GM12878 (cell line): ENCODE results near the gene PLEKHN1. TPM values are rescaled to one million over a fixed set of nuclear protein-coding genes. Genes with fewer than 3 reads are reported as not detected.
A peak's percentile ranks its signal among the peaks of the same experiment; 100 is the strongest.

Source experiments
- ATAC-seq: fragments of 200-7000 bp; cut with Tn5 transposase; 3 replicates; pipeline ENCODE4 v1.9.1; 2020; ENCODE audit warnings: mild to moderate bottlenecking, moderate library complexity
- BruUV-seq: library from RNA; stranded (reverse); fragments of 400-500 nt; replicated peaks from 2 replicates; lab custom pipeline; 2021; lab: Mats Ljungman, UMichigan
- CTCF ChIA-PET: fragments of 300-600 bp; sonication (Branson Sonifier 250); formaldehyde crosslinking; extraction: SDS; loops from one replicate; lab custom pipeline; 2021; ENCODE audit warnings: inconsistent platforms; lab: Yijun Ruan, JAX
- POLR2A ChIA-PET: fragments of 350-600 bp; formaldehyde crosslinking; extraction: SDS; loops from one replicate; lab custom pipeline; 2021; ENCODE audit warnings: inconsistent platforms; lab: Charles Lee
- RAD21 ChIA-PET: fragments of 300-600 bp; sonication (Branson Sonifier 250); formaldehyde crosslinking; loops from one replicate; lab custom pipeline; 2023; ENCODE audit warnings: antibody characterized with exemption; ENCODE audit not compliant: unreplicated experiment; lab: Charles Lee
- SMC1A ChIA-PET: fragments of 300-600 bp; sonication (Branson Sonifier 250); formaldehyde crosslinking; loops from one replicate; lab custom pipeline; 2023; ENCODE audit not compliant: unreplicated experiment, uncharacterized antibody; lab: Charles Lee
- DNase-seq: peaks from one replicate; pipeline ENCODE4 v3.0.0-alpha.2; 2011; ENCODE audit warnings: low read depth, low spot score
- FAIRE-seq: peaks from 3 replicates; lab custom pipeline; 2011; peaks lifted over from hg19 to GRCh38; lab: Jason Lieb, UNC
- H2AFZ ChIP-seq: 2 replicates; pipeline ENCODE4 v1.6.0; 2011; ENCODE audit warnings: low read depth, low read length, control low read depth; ENCODE audit not compliant: control insufficient read depth
- H3K27ac ChIP-seq: 2 replicates; pipeline ENCODE4 v1.5.1; 2011; ENCODE audit warnings: control low read depth; ENCODE audit not compliant: control insufficient read depth, insufficient read depth
- H3K27me3 ChIP-seq, 2 experiments: replicated peaks in 1 of 2; 2 replicates each; pipeline versions ENCODE4 v1.6.0 to v1.6.1; 2011; ENCODE audit warnings: low read length in 1 of 2; ENCODE audit not compliant: control insufficient read depth in 2 of 2, insufficient read depth in 2 of 2
- H3K36me3 ChIP-seq, 2 experiments: 2 replicates each; pipeline ENCODE4 v1.5.1; 2011; ENCODE audit warnings: low read length in 1 of 2; ENCODE audit not compliant: control insufficient read depth in 2 of 2, insufficient read depth in 2 of 2
- H3K4me1 ChIP-seq: 2 replicates; pipeline ENCODE4 v1.6.1; 2011; ENCODE audit warnings: mild to moderate bottlenecking, low read length, moderate library complexity, mixed read lengths; ENCODE audit not compliant: control insufficient read depth, insufficient read depth
- H3K4me2 ChIP-seq: 2 replicates; pipeline ENCODE4 v1.6.0; 2011; ENCODE audit warnings: control low read depth; ENCODE audit not compliant: control insufficient read depth, insufficient read depth
- H3K4me3 ChIP-seq: fragments of 200-600 bp; sonication (generic); 2 replicates; pipeline ENCODE4 v1.5.1; 2016
- H3K79me2 ChIP-seq: 2 replicates; pipeline ENCODE4 v1.6.0; 2011; ENCODE audit warnings: low read length; ENCODE audit not compliant: control insufficient read depth, insufficient read depth
- H3K9ac ChIP-seq: 2 replicates; pipeline ENCODE4 v1.8.0; 2011; ENCODE audit warnings: low read length, control low read depth, mixed read lengths; ENCODE audit not compliant: control insufficient read depth, insufficient read depth
- H3K9me3 ChIP-seq: replicated peaks from 3 replicates; pipeline ENCODE4 v1.5.1; 2011; ENCODE audit warnings: mild to moderate bottlenecking, low read length; ENCODE audit not compliant: control insufficient read depth, insufficient read depth
- H4K20me1 ChIP-seq: 2 replicates; pipeline ENCODE4 v1.6.0; 2011; ENCODE audit not compliant: control insufficient read depth, insufficient read depth
- ASH2L ChIP-seq: fragments of 300-600, 200-600 bp; sonication (generic); IDR thresholded peaks from 2 replicates; pipeline ENCODE4 v1.6.1; 2017; ENCODE audit warnings: low read depth, mild to moderate bottlenecking, borderline replicate concordance
- BHLHE40 ChIP-seq, 2 experiments: fragments of 450-650 bp in 1 of 2; IDR thresholded peaks; 2 replicates each; pipeline ENCODE4 v1.6.1; 2011 to 2017; ENCODE audit warnings: low read depth in 2 of 2, borderline replicate concordance in 1 of 2, improper control_type of control experiment in 1 of 2, low read length in 1 of 2, mild to moderate bottlenecking in 1 of 2
- BMI1 ChIP-seq: fragments of 450-650 bp; IDR thresholded peaks from 2 replicates; pipeline ENCODE4 v1.6.1; 2016; ENCODE audit warnings: mild to moderate bottlenecking, moderate library complexity, borderline replicate concordance
- CTCF ChIP-seq, 3 experiments: IDR thresholded peaks in 2 of 3; conservative IDR thresholded peaks in 1 of 3; 2 replicates each; pipeline ENCODE4 v1.5.1; 2011; ENCODE audit warnings: low read depth in 3 of 3, low read length in 3 of 3, mild to moderate bottlenecking in 3 of 3, control low read depth in 2 of 3, moderate library complexity in 2 of 3, inconsistent platforms in 1 of 3, mixed read lengths in 1 of 3; ENCODE audit not compliant: control insufficient read depth in 2 of 3, insufficient read depth in 1 of 3; ENCODE audit errors: extremely low read depth in 1 of 3
- EZH2 ChIP-seq: IDR thresholded peaks from 2 replicates; pipeline ENCODE4 v1.6.1; 2012; ENCODE audit warnings: low read depth, mild to moderate bottlenecking, control low read depth, inconsistent platforms, low read length, borderline replicate concordance; ENCODE audit not compliant: control insufficient read depth
- IKZF1 ChIP-seq: fragments of 450-650 bp; conservative IDR thresholded peaks from 2 replicates; pipeline ENCODE4 v1.6.1; 2017; ENCODE audit warnings: antibody characterized with exemption, mild to moderate bottlenecking
- IKZF2 ChIP-seq, 2 experiments: fragments of 450-650 bp; IDR thresholded peaks; 2 replicates each; pipeline ENCODE4 v1.6.1; 2017; ENCODE audit warnings: mild to moderate bottlenecking in 2 of 2, moderate library complexity in 2 of 2
- JUNB ChIP-seq: IDR thresholded peaks from 2 replicates; pipeline ENCODE4 v1.6.1; 2016; ENCODE audit warnings: antibody characterized with exemption, mild to moderate bottlenecking
- NFYA ChIP-seq: IDR thresholded peaks from 2 replicates; pipeline ENCODE4 v1.6.1; 2011; ENCODE audit warnings: low read depth, mild to moderate bottlenecking, low read length, improper control_type of control experiment, borderline replicate concordance
- NR2C2 ChIP-seq: IDR thresholded peaks from 2 replicates; pipeline ENCODE4 v1.6.1; 2011; ENCODE audit warnings: borderline replicate concordance, low read depth; ENCODE audit not compliant: control insufficient read depth, insufficient read length
- RUNX3 ChIP-seq: IDR thresholded peaks from 2 replicates; pipeline ENCODE4 v1.6.1; 2012; ENCODE audit warnings: low read length, inconsistent platforms
- SMC3 ChIP-seq: IDR thresholded peaks from 2 replicates; pipeline ENCODE4 v1.6.1; 2011; ENCODE audit warnings: low read length, improper control_type of control experiment, borderline replicate concordance
- SP1 ChIP-seq: IDR thresholded peaks from one replicate; pipeline ENCODE4 v1.6.1; 2011; ENCODE audit warnings: low read depth, low read length
- SUZ12 ChIP-seq: fragments of 200-600 bp; sonication (generic); IDR thresholded peaks from one replicate; pipeline ENCODE4 v1.6.1; 2018; ENCODE audit warnings: antibody characterized with exemption, mild to moderate bottlenecking; ENCODE audit not compliant: unreplicated experiment
- YY1 ChIP-seq: IDR thresholded peaks from 2 replicates; pipeline ENCODE4 v1.6.1; 2011; ENCODE audit warnings: low read depth, mild to moderate bottlenecking, low read length
- ZNF592 ChIP-seq: fragments of 450-650 bp; IDR thresholded peaks from 2 replicates; pipeline ENCODE4 v1.6.1; 2017; ENCODE audit warnings: mild to moderate bottlenecking, moderate library complexity
- WGBS: methylation state at CpG from one replicate; pipeline ENCODE4 v1.1.6; 2016; ENCODE audit warnings: low lambda C conversion rate; ENCODE audit not compliant: insufficient replicate concordance, insufficient coverage; ENCODE audit errors: missing lambda C conversion rate; 5-methylcytosine and 5-hydroxymethylcytosine counted together
- in situ Hi-C: fragments of 300-500 bp; cut with MboI; formaldehyde crosslinking; loops from 9 replicates; pipeline ENCODE4 v1.14.3; 2018; ENCODE audit warnings: mixed read lengths
- intact Hi-C: fragments of 100-400 bp; cut with micrococcal nuclease; formaldehyde crosslinking; loops from one replicate; pipeline ENCODE4 v1.14.2; 2022; ENCODE audit not compliant: unreplicated experiment
- polyA plus RNA-seq, 11 experiments: library from polyadenylated mRNA; depleted of rRNA in 4 of 11; unstranded in 6 of 11; stranded (reverse) in 5 of 11; fragments of >200 nt; fragmentation: Nextera tagmentation in 4 of 11; fragmentation: Illumina TruSeq in 1 of 11; extraction: Ambion mirVana in 4 of 11; extraction: Trizol in 1 of 11; gene quantifications; 1 replicate in 1 of 11; 2 replicates in 10 of 11; pipeline versions ENCODE4 v1.2.1 to v1.2.3, GENCODE V29; 2011 to 2016; ENCODE audit warnings: inconsistent platforms in 2 of 11, missing spikeins in 2 of 11, low read depth in 1 of 11
- total RNA-seq, 4 experiments: library from RNA; depleted of rRNA in 3 of 4; stranded (reverse); fragments of >200 nt in 3 of 4; fragmentation: Illumina TruSeq in 1 of 4; extraction: Trizol in 1 of 4; gene quantifications; 2 replicates each; pipeline versions ENCODE4 v1.2.1 to v1.2.3, GENCODE V29; 2013 to 2021

The PLEKHN1 gene
- total and polyA plus RNA-seq, 10 of the 15 experiments (the other 5 are each of a cell fraction or from before 2014, with no cell fraction given), result 0.04 to 0.26 (median 0.18) TPM; not detected in 6

GRCh38 chr1:983798-984475 is 17.7 kb downstream of the PLEKHN1 start:
- Histone ChIP-seq H3K9me3 (no peaks in the 10 kb centered on the region), H3K4me2 (no peak overlapping the region), H3K27me3 (no peaks in the 10 kb centered on the region), H3K9ac (no peak overlapping the region), H3K4me1 (no peaks in the 10 kb centered on the region), H3K4me3 (no peak overlapping the region), H2AFZ (no peak overlapping the region), H3K36me3 (no peaks in the 10 kb centered on the region), H4K20me1 (no peaks in the 10 kb centered on the region), H3K79me2 (no peaks in the 10 kb centered on the region), H3K27ac (no peak overlapping the region)
- in situ Hi-C loops (loop anchor here (5.0 kb wide), 1 partner anchor 78 kb away; no protein-coding TSS in a partner anchor), intact Hi-C loops (loop anchor here (1.0 to 2.0 kb wide), 2 partner anchors 79 to 309 kb away; no protein-coding TSS in a partner anchor)
- ATAC-seq (peak; percentile 88), FAIRE-seq (no peak), DNase-seq (no peak)
- ChIA-PET CTCF (interaction anchor here (0.7 to 8.0 kb wide), 20 partner anchors 9 to 388 kb away, joined by 3 to 71 read pairs (median 6); partner anchors contain the start of genes ISG15 and NOC2L), RAD21 (interaction anchor here (0.7 to 2.4 kb wide), 19 partner anchors 9 to 308 kb away, joined by 3 to 19 read pairs (median 3); partner anchors contain the start of genes AGRN, C1orf159 and ISG15), POLR2A (interaction anchor here (0.7 to 1.0 kb wide), 2 partner anchors 29 to 322 kb away, joined by 3 to 7 read pairs; partner anchors contain the start of gene ISG15), SMC1A (interaction anchor here (0.6 to 2.7 kb wide), 11 partner anchors 14 to 307 kb away, joined by 3 to 13 read pairs (median 4); partner anchors contain the start of gene ISG15)
- WGBS, result 4% methylated on average over 20 of the region's 29 CpGs
- no TSS peak for BruUV-seq
- TF ChIP-seq NR2C2, result no peak
- TF ChIP-seq RUNX3, result peak; percentile 61
- no peak for TF ChIP-seq JUNB
- 0 out of 2 replicates have a peak, but pooled peaks have one; percentile 39 for TF ChIP-seq YY1
- 0 out of 2 replicates have a peak, but pooled peaks have one; percentile 15 for TF ChIP-seq IKZF1
- no peak for TF ChIP-seq BMI1
- no peak for TF ChIP-seq SUZ12
- no peak for TF ChIP-seq ASH2L
- TF ChIP-seq CTCF (IDR thresholded peaks at IDR 0.05 in 2 of 3, conservative IDR thresholded peaks at IDR 0.05 in 1 of 3; ENCODE audit: control insufficient read depth in 2 of 3, extremely low read depth in 1 of 3, insufficient read depth in 1 of 3, low read depth in 3 of 3, low read length in 3 of 3), result peak; percentile 56 to 97 (median 78)
- TF ChIP-seq BHLHE40 (IDR thresholded peaks at IDR 0.05; ENCODE audit: borderline replicate concordance in 1 of 2, low read depth in 2 of 2, low read length in 1 of 2), result peak in 1 of 2 experiments; percentile 19; a peak in 1 of 4 replicates
- no peak for TF ChIP-seq NFYA
- no peak for TF ChIP-seq ZNF592
- TF ChIP-seq SMC3, result peak; percentile 57
- no peak for TF ChIP-seq SP1
- no peak for TF ChIP-seq IKZF2 (IDR thresholded peaks at IDR 0.05)
- no peak for TF ChIP-seq EZH2
